ENCODE measurements around the gene UBL7.
A peak's percentile ranks its signal among the peaks of the same experiment; 100 is the strongest.
"Not testable (repeated sequence)": the region's sequence is repeated elsewhere in the genome, so short reads cannot be mapped to it uniquely, and the experiment has no call there.

UBL7 gene

DNA sequence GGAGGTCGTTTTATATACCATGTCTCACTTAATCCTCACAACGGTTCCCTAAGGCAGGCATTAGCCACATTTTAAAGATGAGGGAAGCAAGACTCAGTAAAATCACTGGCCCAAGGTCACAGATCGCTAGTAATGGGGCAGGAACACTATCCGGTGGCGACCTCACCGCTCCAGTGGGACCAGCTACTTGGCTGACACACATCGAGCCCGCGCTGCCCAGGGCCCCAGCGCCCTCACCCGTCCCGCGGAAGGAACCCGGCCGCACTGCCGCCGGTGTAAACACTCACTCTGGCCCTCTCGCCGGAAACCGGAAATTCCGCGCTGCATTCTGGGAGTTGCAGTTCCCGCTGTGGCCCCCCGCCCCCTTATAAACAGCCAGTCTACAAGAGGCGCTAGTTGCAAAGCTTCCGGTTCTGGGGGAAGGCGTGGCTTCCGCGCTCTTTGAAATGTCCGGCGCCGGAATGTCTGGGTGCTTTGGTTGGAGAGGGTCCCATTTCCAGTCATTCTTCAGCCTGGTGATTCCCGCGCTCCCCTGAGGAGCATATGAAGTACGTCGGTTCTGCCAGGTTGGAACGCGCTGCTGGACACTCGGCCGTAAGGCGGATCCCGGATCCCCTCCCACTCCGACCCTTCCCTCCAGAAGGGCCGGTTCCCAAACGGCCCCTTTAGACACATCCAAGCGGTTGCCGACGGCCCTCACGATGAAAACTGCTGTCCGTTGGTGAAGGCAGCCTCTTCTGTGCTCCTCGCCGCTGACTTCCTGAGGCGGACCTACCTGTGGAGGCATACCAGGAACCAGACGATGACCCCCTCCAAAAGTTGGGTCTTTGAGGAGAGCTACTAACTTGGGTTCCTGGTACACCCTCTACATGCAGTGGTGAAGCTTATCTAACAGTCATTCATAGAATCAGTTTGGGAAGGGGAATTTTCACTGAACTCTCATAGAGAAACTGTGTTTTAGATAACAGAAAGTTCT is at the start of gene UBL7:
Gene UBL7, minus strand, starts transcription at position 290 of the 976 bp plus-strand sequence. CDS start 2,293 bp downstream, outside the sequence.
- peak; percentile 93 for DNase-seq

- no peak for DNase-seq
Measured at GRCh38 chr15:74506515-74506840, 45.5 kb upstream of the UBL7 start.

DNA sequence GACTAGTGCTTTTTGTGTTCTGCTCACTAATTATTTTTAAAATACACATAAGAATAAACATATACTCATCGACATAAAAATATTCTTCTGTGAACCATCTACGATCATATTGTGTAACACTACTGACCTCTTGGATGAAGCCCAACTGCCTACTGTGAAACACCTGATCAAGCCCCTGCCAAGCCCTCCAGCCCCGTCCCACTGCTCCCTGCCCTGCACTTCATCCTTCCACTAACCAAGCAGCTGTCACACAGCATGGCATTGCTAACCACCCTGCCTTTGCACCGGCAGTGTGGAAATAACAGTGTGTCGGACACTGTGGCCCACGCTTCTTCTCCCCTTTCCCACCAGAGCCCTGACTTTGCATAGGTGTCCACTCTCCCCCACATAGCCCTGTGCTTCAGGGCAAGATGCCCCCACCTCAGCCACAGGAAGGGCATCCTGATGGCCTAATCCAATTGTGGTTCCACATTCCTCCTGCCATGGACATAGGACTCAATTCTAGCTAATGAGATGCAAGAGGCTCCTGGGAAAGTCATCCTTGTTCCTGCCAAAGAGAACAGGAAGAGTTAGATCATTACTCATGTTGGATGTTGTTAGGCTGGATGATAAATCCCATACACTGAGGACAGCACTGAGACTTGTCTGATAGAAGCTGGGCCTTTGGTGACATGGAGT is 45.0 kb upstream of the UBL7 start:
- DNase-seq = no peak

DNA sequence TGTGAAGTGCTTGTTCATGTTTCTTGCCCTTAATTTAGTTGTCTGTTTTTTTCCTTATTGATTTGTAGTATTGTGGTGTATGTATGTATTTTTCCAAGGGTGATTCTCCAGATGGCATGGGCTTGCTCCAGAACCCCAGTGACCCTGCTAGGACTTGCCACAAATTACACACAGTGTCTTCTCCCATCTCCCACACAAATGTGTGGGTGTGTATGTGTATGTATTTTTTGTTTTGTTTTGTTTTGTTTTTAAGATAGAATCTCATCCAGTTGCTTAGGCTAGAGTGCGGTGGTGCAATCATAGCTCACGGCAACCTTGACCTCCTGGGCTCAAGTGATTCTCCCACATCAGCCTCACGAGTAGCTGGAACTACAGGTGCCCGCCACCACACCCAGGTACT is 43.9 kb upstream of the UBL7 start:
- no peak for DNase-seq

DNA sequence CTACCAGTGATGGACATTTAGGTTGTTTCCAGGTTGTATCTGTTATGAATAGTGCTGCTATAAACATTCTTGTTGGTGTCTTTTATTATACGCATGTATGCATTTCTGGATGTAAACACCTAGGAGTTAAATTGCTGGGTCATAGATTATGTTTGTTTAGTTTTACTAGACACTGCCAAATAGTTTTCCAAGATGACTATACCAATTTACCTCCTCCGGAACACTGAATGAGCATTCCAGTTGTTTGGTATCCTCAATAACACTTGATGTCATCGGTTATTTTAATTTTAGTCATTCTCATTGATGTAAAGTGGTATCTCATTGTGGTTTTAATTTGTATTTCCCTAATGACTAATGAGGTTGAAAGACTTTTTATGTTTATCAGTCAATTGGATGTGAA is 43.5 kb upstream of the UBL7 start:
- DNase-seq = no peak

- DNase-seq = no peak
Measured at GRCh38 chr15:74502301-74502700, 41.3 kb upstream of the UBL7 start.

GRCh38 chr15:74500401-74500800 is 39.4 kb upstream of the UBL7 start:
- DNase-seq = no peak

GRCh38 chr15:74499366-74499765 is 38.4 kb upstream of the UBL7 start:
- DNase-seq = no peak

- peak; percentile 56 for DNase-seq
Measured at GRCh38 chr15:74497584-74497983, 36.6 kb upstream of the UBL7 start.

DNA sequence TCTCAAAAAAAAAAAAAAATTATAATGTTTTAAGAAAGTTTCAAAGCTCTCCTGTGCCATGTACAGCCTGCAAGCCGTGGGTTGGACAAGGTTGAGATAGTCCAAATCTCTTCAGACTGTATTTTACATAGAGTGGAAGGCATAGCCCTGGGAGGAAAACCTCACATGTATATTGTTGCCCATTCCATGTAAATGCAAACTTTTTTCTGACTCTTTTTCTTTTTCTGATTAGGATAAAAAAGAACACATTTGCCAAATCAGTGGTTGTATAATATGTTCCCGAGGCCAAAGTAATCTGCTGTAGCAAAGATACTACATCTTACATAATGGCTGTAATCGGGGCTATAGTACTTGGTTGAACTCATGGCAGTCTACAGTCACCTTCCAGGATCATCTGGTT is 35.7 kb upstream of the UBL7 start:
- no peak for DNase-seq

DNA sequence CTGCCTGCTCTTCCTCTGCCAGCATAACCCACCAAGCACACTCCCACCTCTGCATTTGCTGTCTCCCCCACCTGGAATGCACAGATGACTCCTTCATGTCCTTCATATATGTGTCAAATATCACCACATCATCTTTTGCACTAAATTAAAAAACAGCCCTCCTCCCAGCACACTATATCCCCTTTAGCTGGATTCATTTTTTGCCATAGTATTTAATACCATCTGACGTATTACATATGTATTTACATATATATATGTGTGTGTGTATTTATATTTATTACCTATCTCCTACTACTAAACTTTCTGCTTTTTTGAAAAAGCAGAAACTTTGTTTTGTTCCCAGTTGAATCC is 29.4 kb upstream of the UBL7 start:
- DNase-seq = no peak

DNA sequence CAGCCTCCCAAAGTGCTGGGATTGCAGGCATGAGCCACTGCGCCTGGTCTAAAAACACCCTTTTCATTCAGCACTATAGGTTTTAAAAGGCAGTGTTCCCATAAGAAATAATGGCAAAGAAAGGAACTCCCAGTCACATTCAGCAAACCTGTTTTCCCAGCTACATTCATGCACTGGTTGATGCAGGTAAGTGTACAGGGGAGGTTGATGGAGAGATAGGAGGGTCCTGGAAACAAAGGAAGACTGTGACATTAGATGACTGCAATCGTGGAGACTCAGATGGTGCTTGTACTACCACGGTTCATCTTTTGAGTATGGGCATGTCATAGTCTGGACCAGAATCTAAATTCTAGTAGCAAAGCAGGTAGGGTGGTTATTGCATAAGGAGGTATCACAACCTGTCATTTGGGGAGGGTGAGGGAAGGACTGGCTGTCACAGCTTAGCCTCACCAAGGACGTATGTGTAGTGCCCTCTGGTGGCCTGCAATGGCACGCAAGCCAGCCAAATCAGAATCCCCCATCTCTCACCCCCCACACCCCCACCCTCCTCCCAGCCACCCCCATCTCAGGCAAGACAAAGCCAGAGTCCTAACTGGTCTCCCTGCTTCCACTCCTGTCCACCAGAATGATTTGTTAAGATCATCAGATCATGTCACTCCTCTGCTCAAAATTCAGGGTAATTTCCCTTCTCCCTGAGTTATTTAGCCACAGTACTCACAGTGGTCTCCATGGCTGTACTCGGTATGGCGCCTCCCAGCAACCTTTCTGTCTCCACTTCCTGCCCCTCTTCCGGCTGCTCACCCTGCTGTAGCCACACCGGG is 28.8 kb upstream of the UBL7 start:
- no peak for DNase-seq

DNA sequence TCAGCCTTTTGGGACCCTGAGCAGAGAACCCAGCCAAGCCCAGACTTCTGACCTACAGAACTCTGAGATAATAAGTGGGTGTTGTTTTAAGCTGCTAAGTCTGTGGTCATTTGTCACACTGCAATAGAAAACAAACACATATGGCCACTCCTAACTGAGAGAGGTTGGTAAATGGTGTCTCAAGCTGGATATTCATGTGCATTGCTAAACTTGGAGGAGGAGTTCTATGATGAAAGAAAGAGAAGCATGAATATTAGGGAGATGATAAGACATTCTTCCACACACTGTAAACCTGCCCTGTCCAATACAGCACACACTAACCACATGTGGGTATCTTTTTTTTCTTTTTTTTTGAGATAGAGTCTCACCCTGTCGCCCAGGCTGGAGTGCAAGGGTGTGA is 27.8 kb upstream of the UBL7 start:
- DNase-seq = no peak

DNA sequence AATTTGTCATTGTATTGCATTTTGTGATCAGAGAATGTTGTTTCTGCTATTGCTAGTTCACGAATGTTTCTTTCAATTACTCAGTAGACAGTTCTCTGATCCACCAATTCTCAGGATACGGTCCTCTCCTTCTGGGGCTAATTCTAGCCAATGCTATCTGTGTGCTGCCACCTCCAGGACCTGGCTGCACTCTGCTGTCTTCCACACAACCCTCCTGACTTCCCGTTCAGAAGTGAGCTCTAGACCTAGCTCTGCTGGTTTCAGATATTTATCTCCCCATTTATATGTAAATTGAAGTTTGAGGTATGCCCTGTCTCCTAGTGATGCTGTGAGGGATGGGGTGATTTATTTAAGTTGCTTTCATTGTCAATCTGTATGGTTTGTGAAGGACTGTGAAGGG is 21.7 kb upstream of the UBL7 start:
- DNase-seq = no peak

- DNase-seq = not testable (repeated sequence)
Measured at GRCh38 chr15:74480364-74480763, 19.4 kb upstream of the UBL7 start.

GRCh38 chr15:74471621-74472020 is 10.7 kb upstream of the UBL7 start:
- not testable (repeated sequence) for DNase-seq

DNA sequence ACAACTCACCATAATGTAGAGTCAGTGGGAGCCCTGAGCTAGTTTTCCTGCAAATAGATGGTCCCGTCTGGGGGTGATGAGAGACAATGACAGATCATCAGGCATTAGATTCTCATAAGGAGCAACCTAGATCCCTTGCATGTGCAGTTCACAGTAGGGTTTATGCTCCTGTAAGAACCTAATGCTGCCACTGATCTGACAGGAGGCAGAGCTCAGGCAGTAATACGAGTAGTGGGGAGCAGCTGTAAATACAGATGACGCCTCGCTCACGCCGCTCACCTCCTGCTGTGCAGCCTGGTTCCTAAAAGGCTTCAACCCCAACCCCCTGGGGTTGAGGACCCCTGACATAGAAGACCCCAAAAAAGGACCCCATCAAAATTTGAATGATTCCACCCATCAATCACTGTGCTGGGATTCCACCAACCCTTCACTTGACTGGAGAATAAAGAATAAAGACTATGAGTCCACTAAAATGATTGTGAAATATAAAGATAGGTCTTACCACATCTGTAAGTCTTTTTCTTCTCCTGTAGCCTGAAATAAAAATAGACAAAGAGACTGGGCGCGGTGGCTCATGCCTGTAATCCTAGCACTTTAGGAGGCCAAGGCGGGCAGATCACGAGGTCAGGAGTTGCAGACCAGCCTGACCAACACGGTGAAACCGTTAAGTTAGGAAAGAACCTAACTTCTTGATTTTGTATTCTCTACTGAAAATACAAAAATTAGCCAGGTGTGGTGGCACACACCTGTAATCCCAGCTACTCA is 9.9 kb upstream of the UBL7 start:
- no peak for DNase-seq

GRCh38 chr15:74468341-74469032 is 7.5 kb upstream of the UBL7 start:
- no peak for DNase-seq

DNA sequence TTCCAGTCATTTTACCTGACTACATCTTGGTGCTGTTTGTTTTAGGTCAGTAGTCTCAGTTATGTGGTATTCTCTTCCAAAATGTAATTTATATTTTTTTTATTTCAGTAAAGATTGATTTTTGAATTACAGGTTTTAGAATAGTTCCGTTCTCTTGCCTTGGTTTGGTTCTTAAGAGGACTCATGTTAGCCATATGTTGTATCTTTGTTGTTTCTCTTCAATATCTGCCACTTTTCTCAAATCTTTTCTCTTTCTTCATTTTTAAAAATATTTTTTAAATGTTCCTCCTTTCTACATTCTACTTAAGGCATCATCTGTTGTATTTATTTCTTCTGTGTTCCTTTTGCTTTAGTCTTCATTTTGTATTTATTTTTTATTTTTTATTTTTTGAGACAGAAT is 5.6 kb upstream of the UBL7 start:
- DNase-seq = no peak

DNA sequence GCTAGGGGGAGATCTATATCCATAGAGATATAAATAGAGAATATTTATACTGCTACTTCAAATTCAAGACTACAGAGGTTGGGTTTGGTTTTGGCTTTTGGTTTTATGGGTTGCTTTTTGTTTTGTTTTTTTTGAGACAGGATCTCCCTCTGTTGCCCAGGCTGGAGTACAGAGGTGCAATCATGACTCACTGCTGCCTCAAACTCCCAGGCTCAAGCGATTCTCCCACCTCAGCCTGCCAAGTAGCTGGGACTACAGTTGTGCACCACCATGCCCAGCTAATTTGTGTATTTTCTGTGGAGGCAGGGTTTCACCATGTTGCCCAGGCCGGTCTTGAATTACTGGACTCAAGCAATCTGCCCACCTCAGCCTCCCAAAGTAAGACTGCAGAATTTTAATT is 3.9 kb upstream of the UBL7 start:
- no peak for DNase-seq

DNA sequence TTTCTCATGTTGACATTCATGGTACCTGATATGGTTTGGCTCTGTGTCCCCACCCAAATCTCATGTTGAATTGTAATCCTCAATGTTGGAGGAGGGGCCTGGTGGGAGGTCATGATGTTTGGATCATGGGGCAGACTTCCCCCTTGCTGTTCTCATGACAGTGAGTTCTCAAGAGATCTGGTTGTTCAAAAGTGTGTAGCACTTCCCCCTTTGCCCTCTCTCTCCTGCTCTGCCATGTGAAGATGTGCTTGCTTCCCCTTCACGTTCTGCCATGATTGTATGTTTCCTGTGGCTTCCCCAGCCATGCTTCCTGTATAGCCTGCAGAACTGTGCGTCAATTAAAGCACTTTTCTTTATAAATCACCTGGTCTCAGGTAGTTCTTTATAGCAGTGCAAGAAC is 3.3 kb upstream of the UBL7 start:
- DNase-seq = no peak

- no peak for DNase-seq
Measured at GRCh38 chr15:74463634-74464033, 2.7 kb upstream of the UBL7 start.
